Right forelimb (tissue), 1 donor: ENCODE measurements around the gene BATF3.
"Not testable (repeated sequence)": the region's sequence is repeated elsewhere in the genome, so short reads cannot be mapped to it uniquely, and the experiment has no call there.

Experiments
- DNase-seq: peaks from one replicate; pipeline ENCODE4 v3.0.0-alpha.2; 2018

The BATF3 gene

GRCh38 chr1:212699625-212700222 lies at the start of gene BATF3:
Gene BATF3 (minus strand): TSS chr1:212699840. CDS start chr1:212699762, 78 bp downstream.
- DNase-seq, result peak; percentile 72

- DNase-seq, result no peak
Observed at GRCh38 chr1:212746546-212746945, 46.9 kb upstream of the BATF3 start.

GRCh38 chr1:212745303-212745702 lies 45.7 kb upstream of the BATF3 start:
- no peak for DNase-seq

GRCh38 chr1:212743901-212744475 lies 44.3 kb upstream of the BATF3 start:
- no peak for DNase-seq

- no peak for DNase-seq
Observed at GRCh38 chr1:212738330-212738729, 38.7 kb upstream of the BATF3 start.

GRCh38 chr1:212737559-212737958 lies 37.9 kb upstream of the BATF3 start:
- no peak for DNase-seq

GRCh38 chr1:212733109-212733508 lies 33.5 kb upstream of the BATF3 start:
- no peak for DNase-seq

GRCh38 chr1:212731630-212732029 lies 32.0 kb upstream of the BATF3 start:
- DNase-seq, result no peak

- DNase-seq, result no peak
Observed at GRCh38 chr1:212728606-212729005, 29.0 kb upstream of the BATF3 start.

GRCh38 chr1:212727386-212728181 lies 27.9 kb upstream of the BATF3 start:
- no peak for DNase-seq

GRCh38 chr1:212724679-212725078 lies 25.0 kb upstream of the BATF3 start:
- not testable (repeated sequence) for DNase-seq

- DNase-seq, result no peak
Observed at GRCh38 chr1:212722270-212722957, 22.8 kb upstream of the BATF3 start.

GRCh38 chr1:212721388-212722247 lies 22.0 kb upstream of the BATF3 start:
- no peak for DNase-seq

- no peak for DNase-seq
Observed at GRCh38 chr1:212719633-212720032, 20.0 kb upstream of the BATF3 start.

GRCh38 chr1:212718499-212718898 lies 18.9 kb upstream of the BATF3 start:
- no peak for DNase-seq

GRCh38 chr1:212716161-212716560 lies 16.5 kb upstream of the BATF3 start:
- DNase-seq, result no peak

GRCh38 chr1:212713465-212714136 lies 14.0 kb upstream of the BATF3 start:
- no peak for DNase-seq

GRCh38 chr1:212712451-212713303 lies 13.0 kb upstream of the BATF3 start:
- DNase-seq, result no peak

GRCh38 chr1:212711974-212712373 lies 12.3 kb upstream of the BATF3 start:
- not testable (repeated sequence) for DNase-seq

GRCh38 chr1:212710566-212710965 lies 10.9 kb upstream of the BATF3 start:
- no peak for DNase-seq

GRCh38 chr1:212703991-212704564 lies 4.4 kb upstream of the BATF3 start:
- no peak for DNase-seq
